IPS-11a (cell line): ENCODE measurements around the gene IGFLR1.
"Not testable (repeated sequence)": the region's sequence is repeated elsewhere in the genome, so short reads cannot be mapped to it uniquely, and the experiment has no call there.

Experiments used
- H3K4me3 ChIP-seq: one replicate; pipeline ENCODE4 v1.5.1; 2013; ENCODE audit warnings: low read depth, low read length, control low read depth

IGFLR1 gene

DNA sequence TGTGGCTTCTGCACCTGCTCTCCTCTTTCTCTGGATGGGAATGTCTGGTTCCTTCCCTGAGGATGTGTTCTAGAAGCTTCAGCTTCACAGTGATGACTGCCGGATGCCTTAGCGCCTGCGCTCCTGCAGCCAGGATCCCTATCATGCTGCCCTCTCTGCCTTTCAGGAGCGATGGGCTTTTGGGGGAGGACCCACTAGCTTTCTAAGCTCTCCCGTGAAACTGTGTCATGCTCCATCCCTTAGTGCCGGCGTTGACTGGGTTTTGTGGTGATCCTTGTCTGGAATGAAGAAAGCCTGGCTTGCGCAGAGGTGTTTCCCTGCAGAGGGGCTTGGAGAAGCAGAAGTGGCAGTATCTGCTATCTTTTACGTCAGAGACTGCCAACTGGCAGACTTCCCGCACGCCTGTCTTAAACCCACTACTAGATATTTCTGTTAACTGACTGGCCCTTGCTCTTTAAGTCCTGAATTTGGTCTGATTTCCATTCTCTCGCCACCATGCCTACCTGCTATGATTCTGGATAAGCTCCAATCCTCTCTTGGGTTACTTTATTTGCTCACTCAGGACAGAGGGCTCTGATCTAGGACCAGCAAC lies 28.3 kb downstream of the IGFLR1 start:
- no peak overlapping the region for H3K4me3 ChIP-seq

GRCh38 chr19:35713506-35713850 lies 28.8 kb downstream of the IGFLR1 start:
- no peak overlapping the region for H3K4me3 ChIP-seq

- H3K4me3 ChIP-seq: no peak overlapping the region
Measured at GRCh38 chr19:35712567-35713505, 29.4 kb downstream of the IGFLR1 start.

DNA sequence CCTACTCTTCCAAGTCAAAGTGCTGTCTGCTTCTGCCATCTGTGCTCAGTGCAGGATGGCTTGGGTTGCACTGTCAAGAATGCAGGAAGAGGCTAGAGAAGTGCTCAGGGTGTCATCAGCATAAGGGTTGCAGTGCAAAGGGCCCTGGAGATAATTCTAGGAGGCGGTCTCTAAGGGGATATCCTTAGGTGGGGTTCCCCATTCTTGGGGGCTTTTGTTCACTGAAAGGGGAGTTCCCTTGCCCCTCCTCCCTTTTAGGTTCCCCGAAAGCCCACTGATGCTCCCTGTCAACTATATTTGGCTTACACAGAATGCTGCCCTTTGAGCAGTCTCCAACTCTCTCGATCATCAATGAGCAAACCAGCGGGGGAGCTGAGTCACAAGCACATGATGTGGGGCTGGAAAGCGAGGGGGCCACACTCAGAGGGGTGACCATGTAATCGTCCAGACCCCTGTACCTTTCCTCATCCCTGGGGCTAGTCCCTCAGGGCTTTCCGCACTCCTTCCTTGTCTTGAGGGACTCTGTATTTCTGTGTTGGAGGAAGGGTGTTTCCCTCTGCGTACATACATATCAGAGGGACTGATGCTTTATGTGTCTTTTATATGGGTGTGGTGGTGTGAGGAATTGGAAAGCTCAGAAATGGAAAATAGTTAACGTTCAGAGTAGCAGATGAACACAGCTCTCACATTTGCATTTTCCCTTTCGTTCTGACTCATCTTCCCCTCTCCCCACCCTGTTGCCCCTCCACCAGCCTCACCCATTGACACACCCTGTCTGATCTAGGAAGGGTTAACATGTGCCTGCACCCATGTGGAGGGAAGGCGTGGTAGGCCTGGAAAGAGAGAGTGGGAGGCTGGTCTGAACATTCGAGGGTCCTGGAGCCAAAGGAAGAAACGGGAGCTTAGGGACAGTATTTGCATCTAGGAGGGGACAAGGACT lies 31.2 kb downstream of the IGFLR1 start:
- H3K4me3 ChIP-seq: no peak overlapping the region

DNA sequence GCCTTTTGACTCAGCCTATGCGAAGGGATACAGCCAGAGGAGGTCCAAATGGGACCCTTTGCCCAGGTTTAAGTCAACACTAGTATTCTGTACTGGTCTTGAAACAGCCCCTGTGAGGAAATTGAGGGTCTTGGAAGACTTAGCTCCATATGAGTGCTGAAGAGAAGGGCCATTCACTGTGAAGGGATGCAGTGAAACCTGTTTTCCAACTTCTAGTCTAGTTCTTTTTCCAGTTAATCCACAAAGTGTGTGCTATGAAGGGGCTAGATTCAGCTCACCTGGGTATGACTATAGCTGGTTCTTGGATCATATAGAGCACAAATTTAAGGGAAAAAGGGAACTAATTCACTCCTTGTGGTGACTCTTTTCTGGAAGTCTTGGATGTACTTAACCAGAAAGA lies 33.9 kb downstream of the IGFLR1 start:
- H3K4me3 ChIP-seq: no peak overlapping the region

GRCh38 chr19:35704218-35704617 lies 38.0 kb downstream of the IGFLR1 start, which contains the start of gene ZBTB32:
TSS of gene ZBTB32 (plus strand) at chr19:35704558. CDS start at chr19:35714627, 10,069 bp downstream.
- H3K4me3 ChIP-seq: no peak within 1 kb of the TSS

DNA sequence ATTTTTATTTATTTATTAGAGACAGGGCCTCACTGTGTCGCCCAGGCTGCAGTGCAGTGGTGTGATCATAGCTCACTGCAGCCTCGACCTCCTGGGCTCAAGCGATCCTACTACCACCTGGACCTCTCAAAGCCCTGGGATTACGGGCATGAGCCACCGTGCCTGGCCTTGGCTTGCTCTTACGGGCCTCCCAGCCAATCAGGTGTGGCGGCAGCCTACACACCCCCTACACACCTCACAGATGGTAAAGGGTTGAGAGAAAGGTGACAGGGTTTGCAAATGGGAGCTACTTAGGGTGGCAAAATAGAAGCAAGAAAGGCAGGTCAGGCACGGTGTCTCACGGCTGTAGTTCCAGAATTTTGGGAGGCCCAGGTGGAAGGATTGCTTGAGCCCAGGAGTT lies 38.9 kb downstream of the IGFLR1 start:
- no peak overlapping the region for H3K4me3 ChIP-seq

DNA sequence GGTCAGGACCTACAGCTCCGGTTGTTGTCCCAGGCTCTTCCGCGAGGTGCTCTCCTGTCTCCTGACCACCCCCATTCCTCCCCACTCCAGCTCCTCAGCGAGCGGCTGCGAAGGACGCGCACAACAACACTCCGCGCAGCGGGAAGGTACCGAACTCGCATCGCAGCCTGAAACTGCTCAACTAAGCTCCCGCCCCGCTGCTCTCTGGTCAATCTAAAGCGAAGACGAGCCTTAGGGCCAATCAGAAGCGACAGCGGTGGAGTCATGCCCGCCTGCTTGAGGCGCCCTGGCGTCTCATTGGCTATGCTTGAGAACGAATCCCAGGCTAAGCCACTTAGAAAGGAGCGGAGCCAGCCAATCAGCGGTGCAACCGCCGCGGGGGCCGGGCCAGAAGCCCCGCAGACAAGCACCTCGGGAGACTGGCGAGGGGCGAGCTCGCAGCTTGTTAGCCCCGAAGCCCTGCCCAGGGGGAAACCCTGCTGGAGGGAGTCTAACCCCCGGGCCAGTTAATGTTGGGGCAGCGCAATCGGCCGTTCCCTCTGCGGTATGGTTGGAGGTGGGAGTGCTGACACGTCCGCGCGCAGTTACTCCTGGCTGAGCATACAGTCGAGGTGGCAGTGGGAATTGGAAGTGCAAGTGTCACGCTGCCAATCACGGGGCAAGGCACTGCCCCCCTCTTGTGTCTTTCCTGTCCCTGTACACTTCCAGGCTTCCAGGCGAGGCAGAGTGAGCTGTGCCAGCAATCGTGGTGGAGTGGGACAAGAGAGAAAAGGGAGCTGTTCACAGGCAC lies 39.8 kb downstream of the IGFLR1 start:
- peak overlapping the region; percentile 60 for H3K4me3 ChIP-seq

DNA sequence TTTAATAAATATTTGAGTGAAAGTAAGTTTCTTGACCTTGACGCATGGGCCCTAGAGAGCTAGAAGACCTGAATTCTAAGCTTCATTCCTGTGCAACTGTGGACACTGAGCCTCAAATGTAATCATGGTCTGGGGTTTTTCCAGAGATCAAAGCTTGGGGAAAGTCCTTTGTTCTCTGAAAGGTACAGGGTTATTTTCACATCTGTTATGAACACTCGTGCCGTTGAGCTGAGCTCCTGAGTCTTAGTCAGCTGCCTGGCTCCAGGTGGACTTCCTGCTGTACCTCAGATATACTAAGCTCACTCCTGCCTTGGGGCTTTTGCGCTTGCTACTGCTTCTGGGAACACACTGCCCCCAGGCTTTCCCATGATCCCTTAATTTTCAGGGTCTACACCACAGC lies 45.4 kb downstream of the IGFLR1 start:
- H3K4me3 ChIP-seq: no peak overlapping the region

DNA sequence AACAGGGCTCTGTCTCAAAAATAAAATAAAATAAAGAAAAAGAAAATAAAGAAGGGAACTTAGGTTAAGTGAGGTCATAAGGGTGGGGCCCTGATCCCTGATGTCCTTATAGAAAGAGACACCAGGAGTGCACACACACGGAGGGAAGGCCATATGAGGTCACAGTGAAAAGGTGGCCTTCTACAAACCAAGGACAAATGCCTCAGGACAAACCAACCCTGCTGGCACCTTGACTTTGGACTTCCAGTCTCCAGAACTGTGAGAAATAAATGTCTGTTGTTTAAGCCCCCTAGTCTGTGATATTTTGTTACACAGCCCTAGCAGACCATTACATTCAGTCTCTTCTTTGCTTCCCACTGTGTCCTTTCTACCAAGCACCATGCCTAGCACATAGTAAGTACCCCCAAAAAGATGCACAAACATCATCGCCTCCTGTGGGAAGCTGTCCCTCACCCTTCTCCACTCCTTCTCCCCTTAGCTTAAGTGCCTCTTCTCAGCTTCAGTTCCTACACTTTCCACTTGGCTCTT lies 46.3 kb downstream of the IGFLR1 start:
- H3K4me3 ChIP-seq: no peak overlapping the region

- H3K4me3 ChIP-seq: no peak overlapping the region
Measured at GRCh38 chr19:35693835-35694599, 48.2 kb downstream of the IGFLR1 start.

DNA sequence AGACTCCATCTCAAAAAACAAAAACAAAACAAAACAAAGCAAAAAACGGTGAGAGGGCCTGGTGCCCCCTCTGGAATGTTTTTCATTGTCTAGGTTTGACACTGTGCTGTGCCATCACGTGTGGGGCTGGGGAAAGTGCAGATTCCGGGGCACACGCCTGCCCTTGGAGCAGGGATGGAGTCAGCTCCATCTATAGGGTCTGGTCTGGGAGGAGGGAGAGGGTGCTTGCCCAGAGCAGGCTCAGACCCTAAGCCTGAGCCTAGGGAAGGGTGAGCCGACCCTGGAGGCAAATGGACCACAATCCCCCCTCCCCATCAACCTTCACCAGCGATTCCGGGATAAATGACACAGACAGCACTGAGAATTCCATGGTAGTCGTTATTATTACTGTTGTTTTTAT lies 48.8 kb downstream of the IGFLR1 start:
- H3K4me3 ChIP-seq: no peak overlapping the region

- H3K4me3 ChIP-seq: no peak overlapping the region
Measured at GRCh38 chr19:35692010-35692409, 50.2 kb downstream of the IGFLR1 start.

GRCh38 chr19:35691106-35691505 lies 51.1 kb downstream of the IGFLR1 start:
- H3K4me3 ChIP-seq: not testable (repeated sequence)

- no peak overlapping the region for H3K4me3 ChIP-seq
Measured at GRCh38 chr19:35689836-35690235, 52.4 kb downstream of the IGFLR1 start.
